ENCODE data around the gene SIGLEC6.

Gene SIGLEC6

GRCh38 chr19:51560339-51560738 lies 28.9 kb upstream of the SIGLEC6 start:
- no peak for TF ChIP-seq CTCF (IDR thresholded peaks at IDR 0.05; ENCODE audit: extremely low read depth, insufficient read depth, missing control alignments)
- in situ Hi-C loops (cut with MboI; ENCODE audit: low pct_unique_long_range_greater_than_20kb, low sequenced_read_pairs, unreplicated experiment), result no loop called here
- DNase-seq (ENCODE audit: low spot score), result no peak

DNA sequence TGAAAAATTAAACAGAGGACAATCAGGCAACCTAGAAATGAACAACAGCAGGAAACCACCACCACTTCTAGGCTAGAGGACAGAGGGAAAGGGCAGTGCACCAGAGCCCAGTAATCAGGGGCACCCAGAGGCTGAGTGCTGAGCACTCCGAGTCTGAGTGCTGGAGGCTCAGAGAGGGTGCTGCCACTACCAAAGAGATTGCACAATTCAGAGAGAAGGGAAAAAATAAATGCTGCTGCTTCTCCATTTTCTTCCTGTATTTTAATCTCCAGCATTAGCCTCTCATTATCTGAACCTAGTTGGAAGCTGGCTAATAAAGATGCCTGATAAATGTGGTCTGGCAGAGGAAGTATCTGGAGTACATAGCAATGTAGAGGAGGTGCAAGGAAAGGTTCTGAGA lies 27.8 kb upstream of the SIGLEC6 start:
- no peak for DNase-seq (ENCODE audit: low spot score)
- TF ChIP-seq CTCF (IDR thresholded peaks at IDR 0.05; ENCODE audit: extremely low read depth, insufficient read depth, missing control alignments), result no peak
- in situ Hi-C loops (cut with MboI; ENCODE audit: low pct_unique_long_range_greater_than_20kb, low sequenced_read_pairs, unreplicated experiment), result no loop called here

DNA sequence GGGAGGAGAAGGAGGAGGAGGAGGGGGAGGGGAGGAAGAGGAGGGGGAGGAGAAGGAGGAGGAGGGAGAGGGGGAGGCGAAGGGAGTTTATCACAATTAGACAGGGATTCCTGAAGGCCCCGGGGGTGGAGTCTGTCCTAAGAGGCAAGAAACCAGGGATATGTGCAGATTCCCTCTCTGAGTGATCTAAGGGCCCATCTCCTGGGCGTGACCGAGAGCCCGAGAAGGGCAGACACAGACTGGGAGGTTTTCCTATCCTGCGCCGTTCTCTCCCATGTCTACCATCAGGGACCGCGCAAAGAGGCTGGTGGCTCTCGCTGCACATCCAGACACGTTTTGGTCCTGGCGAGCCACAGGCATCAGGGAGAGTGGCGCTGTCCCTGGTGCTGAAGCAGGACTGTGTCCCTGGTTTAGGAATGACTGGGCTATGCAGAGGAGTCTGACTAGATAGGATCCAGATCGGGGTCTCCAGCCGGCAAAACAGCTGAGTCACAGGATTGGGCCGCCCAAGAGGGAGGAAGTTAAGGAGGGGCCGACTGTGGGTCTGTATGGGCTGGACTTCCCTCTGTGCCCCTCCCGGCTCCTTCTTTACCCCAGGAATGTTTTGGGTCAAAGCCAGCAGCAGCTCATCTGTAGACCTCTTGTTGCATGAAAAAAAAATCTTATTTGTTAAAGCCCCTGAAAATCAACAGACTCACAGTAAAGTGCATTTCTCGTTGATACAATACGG lies 21.7 kb upstream of the SIGLEC6 start:
- in situ Hi-C loops (cut with MboI; ENCODE audit: low pct_unique_long_range_greater_than_20kb, low sequenced_read_pairs, unreplicated experiment), result no loop called here
- no peak for TF ChIP-seq CTCF (IDR thresholded peaks at IDR 0.05; ENCODE audit: extremely low read depth, insufficient read depth, missing control alignments)
- peak; percentile 34 for DNase-seq (ENCODE audit: low spot score)

DNA sequence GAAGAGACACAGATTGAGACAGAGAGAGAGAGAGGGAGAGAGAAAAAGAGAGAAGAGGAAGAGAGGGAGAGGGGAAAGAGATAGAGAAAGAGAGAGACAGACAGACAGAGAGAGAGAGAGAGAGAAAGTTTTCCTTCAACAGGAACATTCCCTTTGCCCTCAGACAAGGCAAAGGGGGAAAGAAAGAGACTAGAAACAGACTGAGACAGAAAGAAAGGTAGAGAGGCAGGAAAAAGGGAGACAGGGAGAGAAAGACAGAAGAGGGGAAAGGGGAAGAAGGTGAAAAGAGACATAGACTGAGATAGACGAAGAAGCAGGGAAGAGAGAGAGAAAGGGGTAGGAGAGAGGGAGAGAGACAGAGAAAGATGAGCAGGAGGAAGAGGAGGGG lies 21.1 kb upstream of the SIGLEC6 start:
- no peak for TF ChIP-seq CTCF (IDR thresholded peaks at IDR 0.05; ENCODE audit: extremely low read depth, insufficient read depth, missing control alignments)
- DNase-seq (ENCODE audit: low spot score), result no peak
- in situ Hi-C loops (cut with MboI; ENCODE audit: low pct_unique_long_range_greater_than_20kb, low sequenced_read_pairs, unreplicated experiment), result no loop called here

GRCh38 chr19:51551673-51552432 lies 20.4 kb upstream of the SIGLEC6 start:
- no peak for DNase-seq (ENCODE audit: low spot score)
- no peak for TF ChIP-seq CTCF (IDR thresholded peaks at IDR 0.05; ENCODE audit: extremely low read depth, insufficient read depth, missing control alignments)
- in situ Hi-C loops (cut with MboI; ENCODE audit: low pct_unique_long_range_greater_than_20kb, low sequenced_read_pairs, unreplicated experiment), result no loop called here

DNA sequence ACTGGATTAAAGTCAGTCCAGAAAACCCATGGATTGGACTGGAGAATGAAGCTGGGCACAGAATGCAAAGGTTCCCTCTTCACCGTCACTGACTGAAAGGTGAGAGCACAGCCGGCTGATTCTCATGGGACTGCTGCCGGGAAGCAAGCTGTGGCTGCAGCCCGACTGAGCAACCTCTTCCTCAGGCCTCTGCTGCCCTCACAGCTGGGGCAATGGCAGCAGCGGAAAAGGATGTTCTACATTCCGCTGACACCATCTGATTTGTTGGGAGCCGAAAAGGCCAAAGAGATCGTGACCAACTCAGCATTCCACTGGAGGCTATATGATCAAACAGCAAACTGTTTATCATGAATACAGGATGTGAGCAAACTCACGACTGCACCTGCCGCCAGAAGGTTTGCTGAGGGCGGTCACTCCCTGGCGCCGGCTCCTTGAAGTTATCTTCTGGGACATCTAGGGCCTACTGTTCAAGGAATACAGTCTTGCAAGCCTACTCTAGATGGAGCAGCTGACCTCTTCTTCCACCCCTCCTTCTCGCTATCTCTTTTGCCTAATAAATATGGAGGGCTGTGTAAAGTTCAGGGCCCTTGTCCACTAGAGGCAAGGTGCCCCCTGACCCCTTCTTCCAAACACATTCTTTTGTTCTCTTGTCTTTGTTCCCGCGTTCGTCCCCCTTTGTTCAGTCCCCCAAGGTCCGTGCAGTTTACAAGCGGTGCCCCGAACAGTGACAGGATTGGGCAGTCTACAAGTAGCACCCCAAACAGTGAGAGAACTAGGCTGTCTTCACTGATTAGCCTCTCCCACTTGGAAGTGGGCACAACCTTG lies 19.6 kb upstream of the SIGLEC6 start:
- in situ Hi-C loops (cut with MboI; ENCODE audit: low pct_unique_long_range_greater_than_20kb, low sequenced_read_pairs, unreplicated experiment), result no loop called here
- no peak for TF ChIP-seq CTCF (IDR thresholded peaks at IDR 0.05; ENCODE audit: extremely low read depth, insufficient read depth, missing control alignments)
- DNase-seq (ENCODE audit: low spot score), result no peak

All from GM13977 (cell line).